ENCODE data around the gene LY6G5C. TPM values are rescaled to one million over a fixed set of nuclear protein-coding genes. Genes with fewer than 3 reads are reported as not detected.

Gene LY6G5C
- total RNA-seq, 1 experiment from 2014 or later, result not detected

GRCh38 chr6:31630177-31630934 is 50.5 kb downstream of the LY6G5C start:
- in situ Hi-C loops (cut with HindIII; ENCODE audit: low sequenced_read_pairs), result no loop called here
- no peak for DNase-seq (ENCODE audit: low spot score)

- DNase-seq (ENCODE audit: low spot score), result no peak
- in situ Hi-C loops (cut with HindIII; ENCODE audit: low sequenced_read_pairs), result no loop called here
Measured at GRCh38 chr6:31629014-31629413, 51.9 kb downstream of the LY6G5C start.

GRCh38 chr6:31627690-31628287 is 53.1 kb downstream of the LY6G5C start:
- DNase-seq (ENCODE audit: low spot score), result no peak
- in situ Hi-C loops (cut with HindIII; ENCODE audit: low sequenced_read_pairs), result no loop called here

GRCh38 chr6:31626952-31627351 is 53.9 kb downstream of the LY6G5C start:
- DNase-seq (ENCODE audit: low spot score), result no peak
- in situ Hi-C loops (cut with HindIII; ENCODE audit: low sequenced_read_pairs), result no loop called here

Other genes with a start within 250 kb of the LY6G5C start
- gene MICB, start 182.9 kb downstream of the LY6G5C start, total RNA-seq (2014; rRNA removed; shearing (Covaris generic)), result 15.0 and 18.3 TPM in 2 replicates
- 2.1 TPM in 1 of 2 replicates, not detected in the other for gene MCCD1, start 152.1 kb downstream of the LY6G5C start, total RNA-seq (2014; rRNA removed; shearing (Covaris generic))
- 771 and 792 TPM in 2 replicates for gene DDX39B, start 139.1 kb downstream of the LY6G5C start, total RNA-seq (2014; rRNA removed; shearing (Covaris generic))
- gene ATP6V1G2, start 134.5 kb downstream of the LY6G5C start, total RNA-seq (2014; rRNA removed; shearing (Covaris generic)), result 3.8 and 4.9 TPM in 2 replicates
- 19.8 and 24.9 TPM in 2 replicates for gene NFKBIL1, start 133.5 kb downstream of the LY6G5C start, total RNA-seq (2014; rRNA removed; shearing (Covaris generic))
- not detected in 2 replicates for gene LTA, start 108.8 kb downstream of the LY6G5C start, total RNA-seq (2014; rRNA removed; shearing (Covaris generic))
- gene TNF, start 105.5 kb downstream of the LY6G5C start, total RNA-seq (2014; rRNA removed; shearing (Covaris generic)), result 0.14 TPM in 1 of 2 replicates, not detected in the other
- gene LTB, start 98.6 kb downstream of the LY6G5C start, total RNA-seq (2014; rRNA removed; shearing (Covaris generic)), result 0.51 TPM in 1 of 2 replicates, not detected in the other
- gene LST1, start 94.8 kb downstream of the LY6G5C start, total RNA-seq (2014; rRNA removed; shearing (Covaris generic)), result not detected in 2 replicates
- gene NCR3, start 88.1 kb downstream of the LY6G5C start, total RNA-seq (2014; rRNA removed; shearing (Covaris generic)), result not detected in 2 replicates
- gene AIF1, start 65.8 kb downstream of the LY6G5C start, total RNA-seq (2014; rRNA removed; shearing (Covaris generic)), result 36.6 and 57.5 TPM in 2 replicates
- gene PRRC2A, start 60.4 kb downstream of the LY6G5C start, total RNA-seq (2014; rRNA removed; shearing (Covaris generic)), result 62.1 and 62.4 TPM in 2 replicates
- 257 and 311 TPM in 2 replicates for gene BAG6, start 28.4 kb downstream of the LY6G5C start, total RNA-seq (2014; rRNA removed; shearing (Covaris generic))
- gene APOM, start 25.2 kb downstream of the LY6G5C start, total RNA-seq (2014; rRNA removed; shearing (Covaris generic)), result 2.3 and 3.6 TPM in 2 replicates
- gene C6orf47, start 20.3 kb downstream of the LY6G5C start, total RNA-seq (2014; rRNA removed; shearing (Covaris generic)), result 12.4 and 16.2 TPM in 2 replicates
- 24.9 and 31.6 TPM in 2 replicates for gene GPANK1, start 16.1 kb downstream of the LY6G5C start, total RNA-seq (2014; rRNA removed; shearing (Covaris generic))
- gene CSNK2B, start 15.0 kb downstream of the LY6G5C start, total RNA-seq (2014; rRNA removed; shearing (Covaris generic)), result 105 and 107 TPM in 2 replicates
- gene LY6G5B, start 11.1 kb downstream of the LY6G5C start, total RNA-seq (2014; rRNA removed; shearing (Covaris generic)), result 2.0 TPM in 1 of 2 replicates, not detected in the other
- gene ABHD16A, start 22.3 kb upstream of the LY6G5C start, total RNA-seq (2014; rRNA removed; shearing (Covaris generic)), result 43.9 and 47.3 TPM in 2 replicates
- gene LY6G6F, start 25.8 kb upstream of the LY6G5C start, total RNA-seq (2014; rRNA removed; shearing (Covaris generic)), result 1.1 TPM in 1 of 2 replicates, not detected in the other
- gene LY6G6D, start 34.3 kb upstream of the LY6G5C start, total RNA-seq (2014; rRNA removed; shearing (Covaris generic)), result not detected in 2 replicates
- gene LY6G6C, start 40.7 kb upstream of the LY6G5C start, total RNA-seq (2014; rRNA removed; shearing (Covaris generic)), result not detected in 2 replicates
- not detected in 2 replicates for gene MPIG6B, start 42.3 kb upstream of the LY6G5C start, total RNA-seq (2014; rRNA removed; shearing (Covaris generic))
- 141 and 183 TPM in 2 replicates for gene DDAH2, start 48.2 kb upstream of the LY6G5C start, total RNA-seq (2014; rRNA removed; shearing (Covaris generic))
- gene CLIC1, start 55.5 kb upstream of the LY6G5C start, total RNA-seq (2014; rRNA removed; shearing (Covaris generic)), result 868 and 869 TPM in 2 replicates
- 3.2 and 7.1 TPM in 2 replicates for gene MSH5, start 58.9 kb upstream of the LY6G5C start, total RNA-seq (2014; rRNA removed; shearing (Covaris generic))
- 13.0 and 15.4 TPM in 2 replicates for gene SAPCD1, start 81.6 kb upstream of the LY6G5C start, total RNA-seq (2014; rRNA removed; shearing (Covaris generic))
- gene VWA7, start 96.3 kb upstream of the LY6G5C start, total RNA-seq (2014; rRNA removed; shearing (Covaris generic)), result 0.78 and 1.7 TPM in 2 replicates
- 133 and 152 TPM in 2 replicates for gene VARS1, start 114.7 kb upstream of the LY6G5C start, total RNA-seq (2014; rRNA removed; shearing (Covaris generic))
- 64.0 and 104 TPM in 2 replicates for gene LSM2, start 125.9 kb upstream of the LY6G5C start, total RNA-seq (2014; rRNA removed; shearing (Covaris generic))
- 0.75 and 0.98 TPM in 2 replicates for gene HSPA1L, start 134.2 kb upstream of the LY6G5C start, total RNA-seq (2014; rRNA removed; shearing (Covaris generic))
- gene HSPA1A, start 134.5 kb upstream of the LY6G5C start, total RNA-seq (2014; rRNA removed; shearing (Covaris generic)), result 0.25 TPM in 1 of 2 replicates, not detected in the other
- gene HSPA1B, start 146.7 kb upstream of the LY6G5C start, total RNA-seq (2014; rRNA removed; shearing (Covaris generic)), result 201 and 209 TPM in 2 replicates
- gene NEU1, start 181.8 kb upstream of the LY6G5C start, total RNA-seq (2014; rRNA removed; shearing (Covaris generic)), result 212 and 231 TPM in 2 replicates
- gene SLC44A4, start 197.9 kb upstream of the LY6G5C start, total RNA-seq (2014; rRNA removed; shearing (Covaris generic)), result 0.18 and 0.41 TPM in 2 replicates
- gene EHMT2, start 216.6 kb upstream of the LY6G5C start, total RNA-seq (2014; rRNA removed; shearing (Covaris generic)), result 57.7 and 95.3 TPM in 2 replicates
- 20.0 and 22.3 TPM in 2 replicates for gene ZBTB12, start 221.0 kb upstream of the LY6G5C start, total RNA-seq (2014; rRNA removed; shearing (Covaris generic))
- gene C2, start 246.7 kb upstream of the LY6G5C start, total RNA-seq (2014; rRNA removed; shearing (Covaris generic)), result 0.98 and 3.7 TPM in 2 replicates

Measured in G401 (cell line).